Fibroblast of skin of back (primary cell): Measurements from ENCODE around the gene TIAM2.
"Not testable (repeated sequence)": the region's sequence is repeated elsewhere in the genome, so short reads cannot be mapped to it uniquely, and the experiment has no call there.

Source experiments
- DNase-seq: peaks from one replicate; pipeline ENCODE4 v3.0.0-alpha.2; 2013

The TIAM2 gene

DNA sequence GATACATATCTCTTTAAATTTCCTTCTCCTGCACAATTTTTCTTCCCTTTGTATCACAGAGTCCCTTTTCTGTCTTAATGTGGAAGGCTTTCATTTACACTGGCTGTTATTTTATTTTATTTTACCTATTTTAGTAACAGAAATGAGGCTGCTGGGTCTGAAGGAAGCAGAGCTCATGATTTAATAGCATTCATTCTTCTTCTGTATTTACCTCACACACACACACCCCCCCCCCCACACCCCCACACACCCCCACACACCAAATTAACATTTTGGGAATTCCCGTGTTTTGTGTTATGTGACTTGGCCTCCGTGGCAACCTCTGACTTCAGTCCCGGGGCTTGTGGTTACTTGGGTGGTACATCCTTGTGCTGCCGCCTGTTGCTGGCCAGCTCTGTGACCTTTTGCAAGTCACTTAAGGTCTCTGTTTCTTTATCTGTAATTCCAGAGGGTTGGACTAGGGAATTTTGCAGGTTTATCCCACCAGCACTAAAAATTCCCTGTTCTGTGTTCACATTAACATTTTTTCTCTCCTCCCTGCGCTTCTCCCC is 108.8 kb downstream of the TIAM2 start:
- peak; percentile 47 for DNase-seq

DNA sequence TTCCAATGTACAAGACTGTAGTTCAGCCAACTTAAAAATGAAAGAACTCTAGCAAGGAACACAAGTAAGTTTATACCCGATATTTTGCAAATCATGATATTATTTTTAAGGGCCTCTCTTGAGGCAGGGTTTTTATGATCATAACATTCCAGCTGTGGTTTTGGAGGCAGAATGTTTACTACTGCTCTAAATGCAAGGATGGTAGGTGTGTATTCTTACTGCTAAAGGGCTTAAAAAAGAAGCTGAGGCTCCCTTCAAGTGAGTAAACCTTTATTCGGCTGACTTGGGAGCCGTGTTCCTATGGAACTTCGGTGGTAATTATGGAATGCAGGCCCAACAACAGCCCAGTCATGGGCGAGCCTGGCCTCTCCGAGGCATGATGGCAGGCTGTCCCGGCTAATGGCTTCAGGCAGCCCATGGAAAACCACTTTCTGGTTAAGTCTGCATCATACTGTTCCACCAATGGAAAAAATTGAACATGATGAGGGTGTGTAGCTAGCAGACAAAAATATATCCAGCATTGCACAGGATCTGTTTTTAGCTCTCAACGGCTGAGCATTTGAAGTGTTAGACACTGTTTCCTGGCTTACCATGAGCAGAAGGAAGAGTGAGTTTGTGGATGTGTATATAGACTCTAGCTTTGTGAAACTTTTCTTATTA is 111.5 kb downstream of the TIAM2 start:
- DNase-seq: no peak

DNA sequence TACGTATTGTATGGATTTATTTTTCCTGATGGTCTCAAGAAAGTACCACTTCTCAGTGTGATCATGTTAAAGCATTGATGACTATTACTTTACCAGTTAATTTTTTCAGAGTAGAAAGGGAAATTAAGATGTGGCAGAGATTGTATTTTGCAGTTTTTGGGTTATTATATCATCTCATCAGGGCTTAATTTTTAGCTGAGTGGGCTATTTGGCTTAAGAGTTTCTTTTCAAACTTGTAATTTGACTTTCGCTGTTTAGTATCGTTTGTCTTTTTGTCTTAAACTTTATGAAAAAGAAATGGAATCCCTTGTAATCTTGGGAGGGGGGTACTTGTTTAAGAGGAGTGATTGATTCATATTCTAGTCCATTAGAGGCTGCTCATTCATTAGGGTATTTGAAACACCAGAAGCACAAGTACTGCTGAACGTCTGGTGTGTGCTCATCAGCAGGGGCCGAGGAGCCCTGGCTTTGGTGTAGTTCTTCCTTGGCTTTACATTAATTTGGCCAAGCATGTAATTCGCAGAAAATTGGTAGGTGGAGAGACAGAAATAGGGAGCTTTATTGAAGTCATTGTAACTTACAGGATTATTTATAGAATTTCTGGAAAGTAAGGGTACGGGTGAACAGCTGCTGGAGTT is 112.4 kb downstream of the TIAM2 start:
- DNase-seq: no peak

DNA sequence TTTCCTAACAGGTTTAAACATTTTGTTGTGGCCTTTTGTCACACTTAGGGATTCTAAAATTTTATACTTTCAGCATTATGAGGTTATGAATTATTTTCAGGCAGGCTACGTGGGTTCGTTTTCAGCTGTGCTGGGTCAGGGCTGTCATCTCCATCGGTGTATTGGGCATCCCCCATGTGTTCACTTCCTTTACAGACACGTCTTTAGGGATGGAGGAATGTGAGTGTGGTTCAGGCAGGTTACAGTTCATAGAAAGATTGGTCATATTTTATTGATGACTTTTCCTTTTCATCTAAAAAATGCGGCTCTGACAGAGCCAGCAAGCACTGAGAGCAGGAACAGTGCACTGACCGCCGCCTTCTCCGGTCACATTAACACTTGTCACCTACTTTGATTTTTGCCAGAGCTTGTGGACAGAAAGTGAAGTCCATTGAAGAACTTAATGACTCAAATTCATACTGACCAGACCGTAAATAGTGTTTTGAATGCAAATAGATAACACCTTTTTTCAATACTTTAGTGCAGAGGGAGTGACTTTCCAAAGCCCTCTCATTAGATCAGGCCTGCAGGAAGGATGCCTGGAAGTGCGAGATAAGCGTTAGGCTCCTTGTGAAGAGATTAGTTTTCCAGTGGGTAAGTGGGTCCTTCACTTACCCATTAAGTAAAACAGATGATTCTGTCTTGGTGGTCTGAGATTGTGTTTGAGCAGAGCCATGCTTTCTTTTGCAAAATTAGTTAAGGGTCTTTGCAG is 113.1 kb downstream of the TIAM2 start:
- no peak for DNase-seq

DNA sequence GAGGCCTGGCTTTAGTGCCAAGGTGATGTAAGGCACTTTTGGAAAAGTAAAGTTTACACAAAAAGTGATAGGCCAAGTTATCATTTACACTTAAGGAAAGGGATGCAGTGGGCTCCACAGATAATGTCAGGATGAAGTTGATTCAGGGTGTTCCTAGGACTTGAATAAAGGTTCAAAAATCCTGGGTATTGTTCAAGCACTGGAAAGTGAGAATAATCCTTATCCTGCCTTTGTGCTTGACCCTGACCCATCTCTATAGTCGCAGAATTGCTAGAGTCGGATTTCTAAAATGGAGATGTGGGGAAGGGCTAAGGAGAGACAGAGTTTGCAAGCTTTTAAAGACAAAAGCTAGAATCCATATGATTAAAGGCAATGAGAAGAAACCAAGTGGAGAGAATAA is 115.6 kb downstream of the TIAM2 start:
- DNase-seq: no peak

DNA sequence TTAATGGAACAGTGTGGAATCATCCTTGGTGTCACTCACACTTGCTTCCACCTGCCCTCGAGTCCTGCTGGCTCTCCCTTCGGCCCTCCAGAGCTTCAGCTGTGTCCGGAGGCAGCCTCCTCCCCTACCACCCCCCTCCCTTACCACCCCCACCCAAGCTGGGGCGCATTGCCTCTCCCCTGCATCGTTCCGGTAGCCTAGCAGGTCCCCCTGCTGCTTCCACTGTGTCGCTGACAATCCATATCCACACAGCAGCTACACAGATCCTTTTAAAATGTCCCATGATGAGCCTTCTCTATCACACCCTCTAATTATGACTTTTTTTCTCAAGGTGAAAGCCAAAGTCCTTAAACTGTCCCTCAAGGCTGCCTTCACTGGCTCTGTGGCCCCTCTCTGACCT is 117.6 kb downstream of the TIAM2 start:
- no peak for DNase-seq

DNA sequence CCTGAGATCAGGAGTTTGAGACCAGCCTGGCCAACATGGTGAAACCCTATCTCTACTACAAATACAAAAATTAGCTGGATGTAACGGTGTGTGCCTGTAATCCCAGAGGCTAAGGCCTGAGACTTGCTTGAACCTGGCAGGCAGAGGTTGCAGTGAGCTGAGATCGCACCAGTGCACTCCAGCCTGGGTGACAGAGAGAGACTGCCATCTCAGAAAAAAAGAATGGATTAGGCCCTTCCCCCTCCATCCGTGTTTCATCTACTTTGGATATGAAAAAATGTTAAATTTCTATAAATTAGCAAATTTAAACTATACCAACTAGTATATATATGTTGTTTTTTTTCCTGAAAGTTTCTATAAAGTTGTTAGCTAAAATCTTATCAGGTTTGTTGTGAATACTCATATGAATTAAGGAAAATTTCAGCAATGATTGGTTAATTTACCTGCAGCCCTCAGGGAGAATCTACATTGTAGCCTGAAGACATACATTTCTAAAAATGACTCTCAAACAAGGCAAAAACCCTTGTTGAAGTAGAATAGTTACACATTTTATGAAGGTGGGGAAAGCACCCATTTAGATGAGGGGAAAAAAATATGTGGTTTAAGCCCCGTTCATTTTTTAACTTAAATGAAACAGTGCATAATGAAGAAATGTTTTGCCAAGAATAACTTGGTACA is 120.9 kb downstream of the TIAM2 start:
- no peak for DNase-seq

DNA sequence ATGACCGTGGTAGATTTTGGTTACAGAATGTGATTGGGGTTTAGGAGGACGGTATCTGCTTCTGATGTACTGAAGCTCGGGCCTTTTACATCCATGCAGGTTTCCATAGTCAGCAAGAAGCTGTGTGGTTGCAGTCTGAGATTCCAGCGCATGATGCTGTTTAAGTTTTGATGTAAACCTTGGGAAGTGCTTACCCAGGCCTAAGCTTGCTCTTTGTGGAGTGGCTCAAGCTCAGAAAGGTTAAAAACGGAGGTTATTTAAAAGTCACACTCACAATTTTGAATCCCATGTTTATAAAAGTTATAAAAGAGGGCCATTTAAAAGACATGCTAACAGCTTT is 121.4 kb downstream of the TIAM2 start:
- no peak for DNase-seq

DNA sequence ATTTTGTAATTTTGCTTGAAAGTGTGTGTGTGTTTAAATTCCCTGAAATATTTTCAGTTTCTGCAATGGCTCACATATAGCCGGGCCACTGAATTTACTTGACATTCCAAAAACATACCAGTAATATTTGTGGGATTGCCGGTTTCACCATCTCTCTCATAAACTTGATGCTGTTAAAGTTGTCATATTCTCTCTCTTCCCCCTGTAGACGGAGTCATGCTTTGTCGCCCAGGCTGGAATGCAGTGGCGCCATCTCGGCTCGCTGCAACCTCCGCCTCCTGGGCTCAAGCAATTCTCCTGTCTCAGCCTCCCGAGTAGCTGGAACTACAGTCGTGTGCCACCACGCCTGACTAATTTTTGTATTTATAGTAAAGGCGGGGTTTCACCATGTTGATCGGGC is 122.1 kb downstream of the TIAM2 start:
- DNase-seq: peak; percentile 97

DNA sequence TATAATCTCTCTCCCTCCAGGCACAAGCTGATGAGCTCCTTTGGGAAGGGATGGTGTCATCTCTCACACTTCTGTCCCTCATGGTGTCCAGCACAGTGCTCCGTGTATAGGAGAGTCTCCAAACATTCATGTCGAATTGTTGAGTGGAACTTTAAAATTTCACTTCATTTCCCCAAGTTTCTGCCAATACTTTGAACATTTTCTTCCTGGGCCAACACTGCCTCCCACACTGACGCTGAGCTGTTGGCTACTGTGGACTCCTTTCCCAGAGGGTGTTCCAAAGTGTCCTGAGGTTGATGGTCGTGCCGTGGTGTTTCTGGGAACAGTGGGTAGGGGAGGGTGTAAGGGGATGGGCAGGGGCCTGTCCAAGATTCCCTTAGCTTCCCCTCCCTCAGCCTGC is 122.7 kb downstream of the TIAM2 start:
- DNase-seq: no peak

DNA sequence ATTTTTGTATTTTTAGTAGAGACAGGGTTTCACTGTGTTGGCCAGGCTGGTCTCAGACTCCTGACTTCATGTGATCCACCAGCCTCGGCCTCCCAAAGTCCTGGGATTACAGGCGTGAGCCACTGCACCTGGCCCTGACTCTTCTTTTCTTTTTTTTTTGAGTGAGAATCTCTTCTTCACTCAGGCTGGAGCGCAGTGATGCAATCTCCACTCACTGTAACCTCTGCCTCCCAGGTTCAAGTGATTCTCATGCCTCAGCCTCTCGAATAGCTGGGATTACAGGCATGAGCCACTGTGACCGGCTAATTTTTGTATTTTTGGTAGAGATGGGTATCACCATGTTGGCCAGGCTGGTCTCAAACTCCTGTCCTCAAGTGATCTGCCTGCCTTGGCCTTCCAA is 124.1 kb downstream of the TIAM2 start:
- not testable (repeated sequence) for DNase-seq

DNA sequence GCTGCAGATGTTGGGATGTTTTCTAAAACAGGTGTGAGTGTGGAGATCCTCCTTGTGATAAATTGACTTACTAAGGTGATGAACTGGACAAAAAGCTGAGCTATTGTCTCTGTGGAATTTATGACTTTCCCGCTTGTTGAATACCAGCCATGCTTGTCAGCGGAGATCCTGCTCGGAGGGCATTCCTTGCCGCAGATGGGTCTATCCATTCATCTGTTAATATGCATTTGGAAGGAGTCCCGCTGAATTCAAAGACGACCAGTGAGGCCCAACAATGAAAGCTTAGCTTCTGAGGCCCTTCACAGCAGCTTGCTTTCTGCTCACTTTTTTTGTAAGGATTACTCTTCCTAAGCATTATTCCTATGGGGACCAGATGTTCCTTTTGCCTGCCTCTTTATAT is 124.9 kb downstream of the TIAM2 start:
- DNase-seq: peak; percentile 88

DNA sequence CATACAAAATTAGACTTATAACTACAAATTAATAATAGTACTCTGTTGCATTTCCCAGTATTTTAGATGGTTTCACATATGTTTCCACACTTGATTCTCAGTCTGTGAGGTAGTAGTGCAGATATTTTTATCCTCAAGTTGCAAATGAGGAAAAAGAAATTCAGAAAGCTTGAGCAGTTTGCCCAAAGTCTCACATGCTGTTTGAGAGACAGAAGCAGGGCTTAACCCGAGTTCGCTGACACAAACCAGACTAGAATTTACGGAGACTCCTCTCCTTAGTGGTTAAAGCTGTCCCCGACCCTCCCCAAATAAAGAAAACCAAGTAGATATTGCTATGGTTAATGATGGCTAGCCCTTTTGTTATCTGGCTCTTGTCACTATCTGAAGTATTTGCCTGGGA is 126.2 kb downstream of the TIAM2 start:
- DNase-seq: no peak

DNA sequence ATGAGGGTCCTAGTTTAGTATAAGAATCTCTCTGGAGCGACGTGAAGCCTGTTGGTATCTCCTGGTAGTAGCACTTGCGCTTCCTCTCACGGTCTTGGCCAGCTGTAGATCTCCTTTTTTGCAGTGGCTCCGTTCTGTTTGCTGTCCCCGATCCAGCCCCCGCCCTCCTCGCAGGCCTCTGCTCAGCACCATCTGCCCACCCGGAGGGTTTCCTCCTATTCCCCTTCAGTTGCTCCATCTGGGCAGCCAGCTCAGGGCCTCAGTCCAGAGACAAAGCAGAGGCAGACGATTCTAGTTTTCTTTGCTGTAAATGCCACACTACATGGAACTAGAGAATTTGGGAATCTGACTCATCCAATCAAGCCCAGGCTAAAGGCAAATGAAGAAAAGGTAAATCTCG is 126.6 kb downstream of the TIAM2 start:
- peak; percentile 48 for DNase-seq

DNA sequence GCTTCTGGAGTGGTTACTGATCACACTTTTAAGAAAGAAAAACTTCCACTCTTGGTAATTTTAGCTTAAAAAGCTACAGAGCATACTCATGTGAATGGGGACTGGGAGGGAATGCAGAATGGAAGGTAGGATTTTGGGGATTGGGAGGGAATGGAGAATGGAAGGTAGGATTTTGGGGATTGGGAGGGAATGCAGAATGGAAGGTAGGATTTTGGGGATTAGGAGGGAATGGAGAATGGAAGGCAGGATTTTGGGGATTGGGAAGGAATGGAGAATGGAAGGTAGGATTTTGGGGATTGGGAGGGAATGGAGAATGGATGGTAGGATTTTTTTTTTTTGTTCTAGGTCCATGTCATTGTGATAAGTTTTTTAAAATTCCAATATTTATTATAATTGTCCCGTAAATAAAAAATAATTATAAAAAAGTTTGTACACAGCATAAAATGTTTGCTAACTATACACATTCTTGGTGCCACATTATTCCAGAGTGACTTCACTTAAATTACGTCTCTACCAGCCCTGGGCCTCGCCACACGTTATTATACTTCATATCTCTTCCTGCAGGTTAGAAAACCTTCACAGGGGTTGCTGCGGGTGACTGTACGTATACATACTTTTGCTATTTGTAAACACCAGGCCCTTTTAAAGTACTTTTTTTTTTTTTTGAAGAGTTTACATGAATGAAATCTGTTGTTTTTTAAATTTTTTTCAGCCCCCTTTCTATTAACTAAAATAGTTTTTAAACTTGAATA is 127.3 kb downstream of the TIAM2 start:
- no peak for DNase-seq

DNA sequence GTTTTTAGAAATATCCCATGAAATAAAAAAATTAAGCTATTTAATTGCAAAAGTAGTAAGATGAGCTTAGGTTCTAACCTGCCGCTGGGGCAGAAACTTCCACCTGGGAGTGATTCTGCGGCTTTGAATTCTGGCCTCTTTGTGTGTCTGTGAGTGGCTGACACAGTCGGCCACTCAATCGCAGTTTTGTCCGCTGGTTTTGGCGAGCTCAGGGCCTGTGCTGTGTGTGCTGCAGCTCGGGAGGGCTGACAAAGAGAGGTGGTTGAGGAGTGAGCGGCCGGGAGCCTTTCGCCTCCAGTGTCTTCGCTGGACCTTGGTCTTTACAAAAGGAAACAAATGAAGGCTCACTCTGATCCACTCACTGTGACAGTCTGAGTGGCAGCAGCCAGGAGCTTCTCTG is 128.4 kb downstream of the TIAM2 start:
- DNase-seq: no peak

DNA sequence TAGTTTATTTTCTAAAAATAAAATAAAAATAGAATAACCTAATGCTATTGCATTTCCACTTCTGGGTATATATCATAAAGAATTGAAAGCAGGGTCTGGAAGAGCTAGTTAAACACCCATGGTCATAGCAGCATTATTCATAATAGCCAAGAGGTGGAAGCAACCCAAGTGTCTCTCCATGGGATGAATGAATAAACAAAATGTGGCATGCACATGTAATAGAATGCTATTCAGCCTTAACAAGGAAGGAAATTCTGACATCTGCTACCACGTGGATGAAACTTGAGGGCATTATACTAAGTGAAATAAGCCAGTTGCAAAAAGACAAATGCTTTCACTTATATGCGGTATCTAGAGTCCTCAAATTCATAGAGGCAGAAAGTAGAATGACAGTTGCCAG is 130.8 kb downstream of the TIAM2 start:
- DNase-seq: peak; percentile 78

DNA sequence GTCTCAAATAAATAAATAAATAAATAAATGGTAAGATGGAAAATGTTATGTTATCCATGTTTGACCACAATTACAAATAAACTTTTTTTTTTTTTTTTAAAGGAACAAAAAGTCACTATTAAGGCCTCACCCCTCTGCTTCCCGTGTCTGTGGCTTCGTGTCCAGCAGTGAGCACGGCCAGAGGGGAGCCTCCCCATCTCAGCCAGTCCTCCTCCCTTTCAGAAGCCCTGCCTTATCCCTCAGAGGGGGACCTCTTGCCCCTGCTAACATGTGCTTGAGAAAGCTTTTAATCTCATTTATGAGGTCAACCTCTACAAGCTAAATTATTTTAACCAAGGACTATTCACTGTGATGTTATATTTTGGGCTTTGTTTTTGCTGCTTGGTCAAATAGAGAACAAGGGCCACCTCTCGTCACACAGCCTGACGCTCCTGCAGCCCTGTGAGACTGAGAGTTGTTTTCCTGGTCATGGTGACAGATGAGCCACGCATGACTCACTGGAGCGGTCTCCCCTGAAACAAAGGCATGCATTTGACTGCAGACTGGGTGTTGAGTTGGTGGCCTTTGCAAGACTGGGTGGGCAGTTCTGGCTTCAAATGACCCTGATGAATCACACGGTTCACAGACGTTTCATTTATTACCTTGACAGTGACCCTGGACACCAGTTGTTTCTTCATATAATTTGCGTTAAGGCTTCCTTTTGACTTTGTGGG is 131.8 kb downstream of the TIAM2 start:
- peak; percentile 93 for DNase-seq

DNA sequence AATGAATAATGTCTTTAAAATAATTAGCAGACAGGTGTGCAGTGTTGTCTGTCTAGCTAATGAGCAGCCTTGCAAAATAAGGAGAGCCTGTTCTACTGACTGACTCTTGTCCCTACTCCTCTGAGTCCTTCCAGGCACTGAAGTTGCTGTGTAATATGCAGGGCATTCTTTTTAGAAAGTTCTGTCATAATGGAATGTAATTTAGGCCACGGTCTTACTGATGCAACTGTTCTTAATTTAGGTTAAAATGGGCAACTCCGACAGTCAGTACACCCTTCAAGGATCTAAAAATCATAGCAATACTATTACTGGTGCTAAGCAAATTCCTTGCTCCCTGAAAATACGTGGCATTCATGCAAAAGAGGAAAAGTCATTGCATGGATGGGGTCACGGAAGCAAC is 133.9 kb downstream of the TIAM2 start:
- DNase-seq: peak; percentile 66

DNA sequence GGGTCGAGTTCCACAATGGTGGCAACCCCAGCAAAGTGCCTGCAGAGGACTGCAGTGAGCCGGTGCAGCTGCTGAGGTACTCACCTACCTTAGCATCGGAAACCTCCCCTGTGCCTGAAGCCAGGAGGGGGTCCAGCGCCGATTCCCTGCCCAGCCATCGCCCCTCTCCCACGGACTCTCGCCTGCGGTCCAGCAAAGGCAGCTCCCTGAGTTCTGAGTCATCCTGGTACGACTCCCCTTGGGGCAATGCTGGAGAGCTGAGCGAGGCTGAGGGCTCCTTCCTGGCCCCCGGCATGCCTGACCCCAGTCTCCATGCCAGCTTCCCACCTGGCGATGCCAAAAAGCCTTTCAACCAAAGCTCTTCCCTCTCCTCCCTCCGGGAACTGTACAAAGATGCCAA is 134.6 kb downstream of the TIAM2 start:
- DNase-seq: no peak

DNA sequence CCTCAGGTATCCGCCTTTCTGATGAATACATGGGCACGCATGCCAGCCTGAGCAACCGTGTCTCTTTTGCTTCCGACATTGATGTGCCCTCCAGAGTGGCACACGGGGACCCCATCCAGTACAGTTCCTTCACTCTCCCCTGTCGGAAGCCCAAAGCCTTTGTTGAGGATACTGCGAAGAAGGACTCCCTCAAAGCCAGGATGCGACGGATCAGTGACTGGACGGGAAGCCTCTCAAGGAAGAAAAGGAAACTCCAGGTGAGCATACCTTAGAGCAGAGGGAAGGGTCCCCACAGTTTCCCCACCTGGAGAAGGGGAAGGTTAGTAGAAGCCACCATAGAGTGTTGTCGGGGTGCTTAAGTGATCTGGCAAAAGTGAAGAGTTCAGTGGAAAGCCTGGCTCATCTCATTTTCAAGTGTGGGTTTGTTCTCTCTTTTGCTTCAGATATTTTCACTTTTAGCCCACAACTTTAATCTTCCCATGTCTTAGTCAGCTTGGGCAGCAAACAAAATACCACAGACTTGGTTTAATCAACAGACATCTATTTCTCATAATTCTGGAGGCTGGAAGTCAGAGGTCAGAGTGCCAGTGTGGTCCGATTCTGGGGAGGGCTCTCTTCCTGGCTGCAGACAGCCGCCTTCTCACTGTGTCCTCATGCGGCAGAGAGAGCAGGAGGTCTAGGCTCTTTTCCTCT is 135.2 kb downstream of the TIAM2 start:
- DNase-seq: no peak
